NCI-H1436 treated with DMSO at 0.1 percent for 48 hours (cell line): ENCODE measurements around the gene PFDN5.
"Not testable (repeated sequence)": the region's sequence is repeated elsewhere in the genome, so short reads cannot be mapped to it uniquely, and the experiment has no call there.

Source experiments
- DNase-seq: peaks from one replicate; lab custom pipeline; 2025; lab: John Stamatoyannopoulos, UW

Gene PFDN5

DNA sequence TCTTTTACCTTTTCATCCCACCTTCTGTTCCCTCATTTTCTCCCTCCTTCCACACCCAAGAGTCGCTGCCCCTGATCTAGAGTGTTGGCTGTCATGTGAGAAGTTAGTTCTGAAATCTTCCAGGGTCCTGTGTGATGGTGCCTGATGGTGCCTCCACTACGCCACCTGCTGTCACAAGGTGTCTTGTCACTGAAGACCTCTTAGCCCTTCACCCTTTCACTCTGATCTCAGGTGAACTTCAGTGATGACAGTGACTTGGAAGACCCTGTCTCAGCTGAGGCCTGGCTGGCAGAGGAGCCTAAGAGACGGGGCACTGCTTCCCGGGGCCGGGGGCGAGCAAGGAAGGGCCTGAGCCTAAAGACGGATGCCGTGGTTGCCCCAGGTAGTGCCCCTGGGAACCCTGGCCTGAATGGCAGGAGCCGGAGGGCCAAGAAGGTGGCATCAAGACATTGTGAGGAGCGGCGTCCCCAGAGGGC lies 7.6 kb upstream of the PFDN5 start:
- no peak for DNase-seq

DNA sequence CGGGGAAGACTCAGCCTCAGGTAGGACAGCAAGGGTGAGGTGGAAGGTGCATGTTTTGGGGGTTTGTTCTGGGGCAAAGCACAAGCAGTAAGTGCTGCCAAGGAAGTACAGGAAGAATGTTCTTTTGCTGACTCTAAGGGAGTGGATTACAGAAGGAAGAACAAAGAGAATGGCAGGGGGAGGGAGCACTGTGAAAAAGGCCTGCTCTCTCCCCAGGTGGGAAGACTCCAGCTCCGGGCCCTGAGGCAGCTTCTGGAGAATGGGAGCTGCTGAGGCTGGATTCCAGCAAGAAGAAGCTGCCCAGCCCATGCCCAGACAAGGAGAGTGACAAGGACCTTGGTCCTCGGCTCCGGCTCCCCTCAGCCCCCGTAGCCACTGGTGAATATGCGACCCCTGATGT lies 7.0 kb upstream of the PFDN5 start:
- DNase-seq: no peak

DNA sequence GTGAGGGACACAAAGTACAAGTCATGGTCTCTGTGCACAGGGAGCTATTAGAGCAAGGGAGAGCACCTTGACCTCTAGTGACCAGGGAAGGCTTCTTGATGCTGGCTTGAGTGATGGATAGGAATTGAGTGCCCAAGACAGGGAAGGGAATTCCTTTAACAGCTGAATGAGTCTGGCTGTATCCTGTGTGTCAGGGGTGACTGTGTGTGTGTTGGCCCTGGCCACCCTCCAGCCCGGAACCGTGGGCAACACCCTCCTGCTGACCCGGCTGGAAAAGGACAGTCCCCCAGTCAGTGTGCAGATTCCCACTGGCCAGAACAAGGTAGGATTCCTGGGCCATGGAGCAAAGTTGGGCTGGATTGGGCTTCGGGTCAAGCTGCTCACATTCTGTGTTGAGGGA lies 5.5 kb upstream of the PFDN5 start:
- no peak for DNase-seq

GRCh38 chr12:53290661-53291060 lies 4.7 kb upstream of the PFDN5 start:
- no peak for DNase-seq

DNA sequence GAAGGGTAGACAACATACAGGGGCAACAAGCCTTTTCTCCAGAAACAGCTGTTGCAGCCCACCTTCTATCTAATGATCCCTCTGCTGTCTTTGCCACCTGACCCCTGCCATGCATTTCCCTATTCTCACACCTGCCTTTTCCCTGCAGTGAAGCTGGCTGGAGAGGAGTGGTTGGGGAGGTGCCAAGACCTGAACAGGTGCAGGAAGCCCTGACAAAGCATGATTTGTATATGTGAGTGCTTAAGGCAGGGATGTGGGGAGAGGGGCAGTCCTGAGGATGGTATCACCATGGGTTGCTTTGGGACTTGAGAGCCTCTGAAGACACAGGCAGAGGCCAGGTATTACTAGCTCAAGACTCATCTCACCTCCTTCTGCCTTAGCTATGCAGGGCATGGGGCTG lies 2.9 kb upstream of the PFDN5 start:
- DNase-seq: no peak

DNA sequence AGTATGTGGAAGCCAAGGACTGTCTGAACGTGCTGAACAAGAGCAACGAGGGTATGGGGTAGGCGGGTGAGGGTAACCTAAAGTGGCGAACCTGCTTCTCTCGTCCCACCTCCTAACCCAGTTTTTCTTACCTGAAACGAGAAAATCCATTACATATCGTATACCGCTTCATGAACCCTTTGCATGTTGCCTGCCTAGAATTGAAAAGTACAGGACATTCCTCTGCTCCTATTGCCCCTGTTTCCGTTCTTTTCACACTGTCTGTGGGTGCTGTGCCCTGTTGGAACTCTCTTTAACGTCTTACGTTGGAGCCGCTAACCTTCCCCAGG lies 513 bp downstream of the PFDN5 start:
- DNase-seq: no peak

- not testable (repeated sequence) for DNase-seq
Measured at GRCh38 chr12:53297106-53297505, 1.8 kb downstream of the PFDN5 start.

- DNase-seq: no peak
Measured at GRCh38 chr12:53298164-53298563, 2.8 kb downstream of the PFDN5 start.

GRCh38 chr12:53299101-53299453 lies 3.7 kb downstream of the PFDN5 start:
- DNase-seq: no peak

DNA sequence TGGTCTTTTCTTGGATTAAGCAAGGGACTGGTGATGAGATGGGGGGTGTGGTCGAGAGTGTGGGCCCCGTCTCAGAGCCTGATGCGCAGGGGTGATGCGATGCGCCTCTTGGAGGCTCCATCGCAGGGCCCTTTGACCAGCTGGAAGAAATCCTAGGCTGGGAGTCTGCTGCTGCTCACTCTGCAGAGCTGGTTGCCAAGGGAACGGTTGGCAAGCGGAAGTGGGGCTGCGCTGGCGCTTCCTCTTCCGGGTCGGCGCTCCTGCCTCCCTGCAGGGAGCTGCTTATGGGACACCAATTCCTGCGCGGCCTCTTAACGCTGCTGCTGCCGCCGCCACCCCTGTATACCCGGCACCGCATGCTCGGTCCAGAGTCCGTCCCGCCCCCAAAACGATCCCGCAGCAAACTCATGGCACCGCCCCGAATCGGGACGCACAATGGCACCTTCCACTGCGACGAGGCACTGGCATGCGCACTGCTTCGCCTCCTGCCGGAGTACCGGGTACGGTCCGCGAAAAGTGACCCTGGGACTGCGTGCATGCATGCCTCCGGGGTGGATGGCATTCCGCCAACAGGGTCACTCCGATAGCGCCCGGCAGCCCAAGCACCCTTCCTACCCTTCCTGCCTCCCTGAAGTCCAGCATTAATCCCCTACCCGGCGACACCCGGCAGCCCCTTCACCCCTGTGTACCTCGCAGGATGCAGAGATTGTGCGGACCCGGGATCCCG lies 4.3 kb downstream of the PFDN5 start, which contains the start of gene MYG1:
MYG1 (plus strand) TSS at position 242 of the 727 bp plus-strand sequence; CDS start at position 285, 43 bp downstream.
- peak; percentile 20 for DNase-seq

DNA sequence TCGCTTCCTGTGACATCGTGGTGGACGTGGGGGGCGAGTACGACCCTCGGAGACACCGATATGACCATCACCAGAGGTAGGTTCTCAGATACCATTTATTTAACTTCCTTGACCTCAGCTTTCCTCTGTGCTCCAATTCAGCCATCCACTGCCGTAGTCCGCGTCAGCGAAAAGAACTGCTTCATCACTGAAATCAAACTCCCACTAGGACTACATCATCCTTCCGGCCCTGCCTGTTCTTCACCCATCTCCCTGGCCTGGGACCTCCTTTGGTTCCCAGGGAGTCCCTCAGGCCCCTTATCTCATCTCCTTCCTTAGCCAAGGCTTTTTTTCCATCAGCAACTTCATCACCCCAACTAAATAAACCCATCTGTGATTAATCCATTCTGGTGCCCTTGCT lies 4.8 kb downstream of the PFDN5 start:
- no peak for DNase-seq

DNA sequence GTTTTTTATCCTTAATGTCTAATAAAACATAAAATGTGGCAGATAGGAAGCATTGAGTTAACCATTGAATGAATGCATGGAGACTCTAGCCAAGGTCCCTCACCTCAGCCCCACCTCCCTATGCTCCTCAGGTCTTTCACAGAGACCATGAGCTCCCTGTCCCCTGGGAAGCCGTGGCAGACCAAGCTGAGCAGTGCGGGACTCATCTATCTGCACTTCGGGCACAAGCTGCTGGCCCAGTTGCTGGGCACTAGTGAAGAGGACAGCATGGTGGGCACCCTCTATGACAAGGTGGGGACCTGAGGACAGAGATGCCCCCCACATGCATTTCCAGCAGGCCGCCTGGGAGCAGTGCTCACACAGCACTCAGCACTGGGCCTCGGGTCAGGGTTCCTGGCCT lies 7.6 kb downstream of the PFDN5 start:
- no peak for DNase-seq

DNA sequence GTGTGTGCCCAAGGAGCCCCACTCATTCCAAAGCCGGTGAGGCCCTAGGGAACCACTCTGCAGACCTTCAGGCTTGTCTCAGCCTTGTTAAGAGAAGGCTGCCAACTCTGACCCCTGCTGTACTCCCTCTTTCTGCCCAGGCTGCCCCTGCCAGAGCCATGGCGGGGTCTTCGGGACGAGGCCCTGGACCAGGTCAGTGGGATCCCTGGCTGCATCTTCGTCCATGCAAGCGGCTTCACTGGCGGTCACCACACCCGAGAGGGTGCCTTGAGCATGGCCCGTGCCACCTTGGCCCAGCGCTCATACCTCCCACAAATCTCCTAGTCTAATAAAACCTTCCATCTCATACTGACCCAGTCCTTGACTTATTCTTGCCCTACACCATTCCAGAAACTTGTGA lies 11.5 kb downstream of the PFDN5 start:
- no peak for DNase-seq

GRCh38 chr12:53308276-53308675 lies 12.9 kb downstream of the PFDN5 start:
- DNase-seq: no peak

- DNase-seq: no peak
Measured at GRCh38 chr12:53313996-53314395, 18.7 kb downstream of the PFDN5 start.

- DNase-seq: no peak
Measured at GRCh38 chr12:53320352-53321195, 25.2 kb downstream of the PFDN5 start.

- DNase-seq: no peak
Measured at GRCh38 chr12:53324113-53324778, 28.9 kb downstream of the PFDN5 start.

DNA sequence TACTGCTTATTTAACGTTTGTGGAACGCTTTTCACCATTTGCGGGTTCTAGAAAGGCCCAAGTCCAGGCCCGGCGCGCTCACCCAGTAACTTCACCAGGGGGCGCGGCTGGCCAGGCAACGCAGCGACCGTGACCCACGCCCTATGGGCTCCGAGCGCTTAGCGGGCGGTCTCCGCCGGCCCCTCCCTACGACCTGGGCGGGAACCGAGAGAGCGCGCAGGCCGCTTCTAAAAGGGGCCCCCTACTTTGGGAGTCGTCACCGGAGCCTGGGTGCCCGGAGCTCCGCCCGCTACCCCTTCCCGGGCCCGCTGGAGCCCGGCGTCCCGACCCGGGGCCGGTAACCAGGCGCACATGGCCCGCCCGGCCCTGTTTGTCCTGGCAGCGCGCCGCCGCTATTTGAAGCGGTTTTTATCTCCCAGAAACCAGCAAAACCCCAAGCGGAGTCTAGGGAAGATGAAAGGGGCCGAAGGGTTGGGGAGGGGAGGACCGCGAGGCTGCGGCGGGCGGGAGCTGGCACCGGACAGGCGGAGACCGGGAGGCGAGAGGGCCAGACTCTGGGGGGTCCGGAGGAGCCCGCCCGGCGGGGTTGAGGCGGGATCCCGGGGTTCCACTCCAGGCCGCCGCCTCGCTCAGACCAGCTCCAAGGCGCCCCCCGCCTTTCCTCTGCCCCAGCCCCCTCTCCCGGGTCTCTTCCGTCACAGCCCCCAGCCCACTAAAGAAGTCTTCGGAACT lies 29.6 kb downstream of the PFDN5 start:
- DNase-seq: peak; percentile 18

GRCh38 chr12:53325511-53326061 lies 30.2 kb downstream of the PFDN5 start:
- no peak for DNase-seq

- no peak for DNase-seq
Measured at GRCh38 chr12:53326460-53327185, 31.3 kb downstream of the PFDN5 start.

DNA sequence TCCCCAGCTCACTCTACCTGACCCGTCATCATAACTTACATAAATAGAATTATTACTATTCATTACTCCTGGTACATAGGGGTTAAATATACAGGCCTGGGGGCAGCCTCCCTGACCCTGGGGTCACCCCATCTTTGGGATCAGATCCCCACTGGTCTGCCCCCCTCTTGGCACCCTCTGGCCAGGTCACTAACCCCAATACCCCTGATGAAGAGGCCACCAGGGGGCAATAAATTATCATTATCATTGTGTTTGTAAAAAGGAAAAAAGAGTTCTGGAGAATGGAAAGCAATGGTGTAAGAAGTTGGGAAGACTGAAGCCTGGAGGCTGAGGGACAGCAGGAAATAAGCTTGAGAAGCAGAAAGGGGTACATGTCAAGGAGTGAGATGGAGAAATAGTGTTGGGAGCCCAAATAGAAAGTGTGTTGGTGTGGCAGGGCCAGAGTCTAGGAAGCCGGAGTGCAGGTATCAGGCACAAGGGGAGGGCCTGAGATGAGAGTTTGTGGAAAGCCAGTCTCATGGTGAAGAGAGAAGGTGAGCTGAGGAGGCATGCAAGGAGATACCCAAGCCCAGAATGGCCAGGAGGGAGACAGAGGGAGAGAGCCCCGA lies 32.2 kb downstream of the PFDN5 start:
- no peak for DNase-seq
